Kidney epithelial cell (primary cell): ENCODE data around the gene GET4. TPM values are rescaled to one million over a fixed set of nuclear protein-coding genes. Genes with fewer than 3 reads are reported as not detected.

Experiments
- DNase-seq: peaks from one replicate; pipeline ENCODE4 v3.0.0-alpha.2; 2010; ENCODE audit warnings: low read depth
- H3K27me3 ChIP-seq: 2 replicates; pipeline ENCODE4 v1.6.0; 2011; ENCODE audit warnings: low read length; ENCODE audit not compliant: control insufficient read depth, insufficient read depth
- H3K36me3 ChIP-seq: 2 replicates; pipeline ENCODE4 v1.5.1; 2011; ENCODE audit warnings: low read length; ENCODE audit not compliant: control insufficient read depth, insufficient read depth
- H3K4me3 ChIP-seq: 2 replicates; pipeline ENCODE4 v1.5.1; 2011; ENCODE audit warnings: low read depth, mild to moderate bottlenecking, control low read depth, low read length
- total RNA-seq: library from RNA; depleted of rRNA; stranded (reverse); fragments of >200 nt; gene quantifications from 2 replicates; pipeline ENCODE4 v1.2.3, GENCODE V29; 2015
- TF ChIP-seq, protein P1 (sequence below): IDR thresholded peaks from 2 replicates; pipeline ENCODE4 v1.5.1; 2011; ENCODE audit warnings: mild to moderate bottlenecking, moderate library complexity, low read length, control low read depth, inconsistent platforms; ENCODE audit not compliant: insufficient read depth, poor library complexity, severe bottlenecking

Gene GET4
- total RNA-seq, 1 donor from 2014 or later = 63.1 TPM

DNA sequence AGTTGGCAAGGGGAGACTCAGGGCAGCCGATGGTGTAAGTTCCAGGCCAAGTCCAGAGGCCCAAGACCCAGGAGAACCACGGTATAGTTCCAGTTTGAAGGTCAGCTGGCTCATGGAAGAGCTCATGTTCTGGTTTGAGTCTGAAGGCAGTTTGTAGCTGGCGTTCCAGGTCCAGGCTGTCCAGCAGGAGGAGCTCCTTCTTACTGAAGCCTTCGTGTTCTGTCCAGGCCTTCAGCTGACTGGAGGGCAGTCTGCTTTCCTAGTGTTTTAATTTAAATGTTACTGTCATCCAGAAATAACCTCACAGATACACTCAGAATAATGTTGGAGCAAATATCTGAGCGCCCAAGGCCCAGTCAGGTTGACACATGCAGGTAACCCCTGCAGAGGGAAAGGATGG lies 39.9 kb upstream of the GET4 start:
- no peaks in the 10 kb centered on the region for H3K36me3 ChIP-seq
- no peaks in the 10 kb centered on the region for H3K27me3 ChIP-seq
- TF ChIP-seq, protein P1, sequence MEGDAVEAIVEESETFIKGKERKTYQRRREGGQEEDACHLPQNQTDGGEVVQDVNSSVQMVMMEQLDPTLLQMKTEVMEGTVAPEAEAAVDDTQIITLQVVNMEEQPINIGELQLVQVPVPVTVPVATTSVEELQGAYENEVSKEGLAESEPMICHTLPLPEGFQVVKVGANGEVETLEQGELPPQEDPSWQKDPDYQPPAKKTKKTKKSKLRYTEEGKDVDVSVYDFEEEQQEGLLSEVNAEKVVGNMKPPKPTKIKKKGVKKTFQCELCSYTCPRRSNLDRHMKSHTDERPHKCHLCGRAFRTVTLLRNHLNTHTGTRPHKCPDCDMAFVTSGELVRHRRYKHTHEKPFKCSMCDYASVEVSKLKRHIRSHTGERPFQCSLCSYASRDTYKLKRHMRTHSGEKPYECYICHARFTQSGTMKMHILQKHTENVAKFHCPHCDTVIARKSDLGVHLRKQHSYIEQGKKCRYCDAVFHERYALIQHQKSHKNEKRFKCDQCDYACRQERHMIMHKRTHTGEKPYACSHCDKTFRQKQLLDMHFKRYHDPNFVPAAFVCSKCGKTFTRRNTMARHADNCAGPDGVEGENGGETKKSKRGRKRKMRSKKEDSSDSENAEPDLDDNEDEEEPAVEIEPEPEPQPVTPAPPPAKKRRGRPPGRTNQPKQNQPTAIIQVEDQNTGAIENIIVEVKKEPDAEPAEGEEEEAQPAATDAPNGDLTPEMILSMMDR = peak; percentile 47
- DNase-seq = no peak
- no peak overlapping the region for H3K4me3 ChIP-seq

DNA sequence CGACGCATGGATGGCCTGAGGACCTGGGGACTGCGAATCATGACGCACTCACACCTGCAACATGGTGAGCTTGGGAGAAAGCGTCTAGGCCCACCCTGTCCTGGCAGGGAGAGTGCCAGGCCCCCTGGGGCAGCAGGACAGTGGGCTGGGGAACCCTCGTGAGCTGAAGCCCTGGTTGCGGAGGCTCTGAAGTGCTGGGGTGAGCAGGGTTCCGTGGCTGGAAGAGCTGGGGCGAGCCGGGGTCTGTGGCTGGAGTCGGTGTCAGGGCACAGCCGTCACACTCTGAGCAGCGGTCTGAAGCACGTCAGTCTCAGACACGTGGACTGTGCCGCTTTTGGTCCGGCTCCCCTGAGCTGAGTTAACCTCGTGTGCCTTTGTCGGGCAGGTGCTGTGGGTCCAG lies 39.4 kb upstream of the GET4 start:
- TF ChIP-seq, protein P1 = no peak
- no peak overlapping the region for H3K4me3 ChIP-seq
- no peaks in the 10 kb centered on the region for H3K36me3 ChIP-seq

DNA sequence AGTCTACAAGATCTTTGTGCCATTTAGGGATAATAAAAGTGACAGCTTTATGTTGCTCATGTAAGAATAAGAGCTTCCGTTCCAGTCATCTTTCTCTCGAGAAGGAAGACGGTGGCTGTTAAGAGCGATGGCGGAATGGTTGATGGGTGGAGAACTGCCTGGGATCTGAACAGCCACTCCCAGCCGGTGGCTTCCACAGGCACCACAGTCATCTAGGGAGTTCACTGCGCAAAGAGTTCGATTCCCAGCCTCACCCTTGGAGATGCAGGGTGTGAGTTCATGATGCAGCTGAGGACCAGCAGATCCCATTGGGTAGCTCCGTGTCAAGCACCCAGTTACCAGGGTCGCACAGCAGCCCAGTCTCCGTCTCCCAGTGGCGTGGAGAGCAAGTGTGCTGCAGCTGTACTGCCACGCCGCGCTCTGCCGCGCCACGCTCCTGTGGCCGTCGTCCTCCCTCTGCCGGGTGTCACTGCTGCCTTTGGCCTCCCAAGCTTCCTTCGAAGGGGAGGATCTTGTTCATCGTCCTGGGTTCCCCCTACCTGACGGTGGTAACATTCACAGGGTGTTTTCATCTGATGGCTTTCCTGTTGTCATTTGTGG lies 36.3 kb upstream of the GET4 start:
- H3K27me3 ChIP-seq = no peaks in the 10 kb centered on the region
- H3K4me3 ChIP-seq = no peak overlapping the region
- no peaks in the 10 kb centered on the region for H3K36me3 ChIP-seq
- no peak for DNase-seq
- TF ChIP-seq, protein P1 = no peak

More for the DNA sequence above, 39.4 kb upstream of the GET4 start:
- no peaks in the 10 kb centered on the region for H3K27me3 ChIP-seq
- DNase-seq = no peak

DNA sequence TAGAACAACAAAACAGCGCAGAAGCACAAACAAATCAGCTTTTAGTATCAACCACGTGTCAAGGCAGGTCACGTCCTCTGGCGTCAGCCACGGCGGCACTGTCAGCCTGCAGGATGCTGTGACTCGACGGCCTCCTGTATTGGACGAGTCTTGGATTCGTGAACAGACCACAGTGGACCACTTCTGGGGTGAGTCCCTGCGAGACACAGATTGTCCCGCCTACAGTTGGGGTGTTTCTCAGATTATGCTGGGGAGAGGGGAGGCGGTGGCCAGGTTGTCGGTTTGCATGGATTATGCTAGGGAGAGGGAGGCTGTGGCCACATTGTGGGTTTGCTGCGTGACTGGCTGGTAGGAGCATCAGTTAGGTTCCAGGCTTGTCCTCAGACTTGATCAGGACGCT lies 34.4 kb upstream of the GET4 start:
- no peak overlapping the region for H3K4me3 ChIP-seq
- no peak for DNase-seq
- TF ChIP-seq, protein P1 = no peak
- H3K27me3 ChIP-seq = no peaks in the 10 kb centered on the region
- H3K36me3 ChIP-seq = no peaks in the 10 kb centered on the region

DNA sequence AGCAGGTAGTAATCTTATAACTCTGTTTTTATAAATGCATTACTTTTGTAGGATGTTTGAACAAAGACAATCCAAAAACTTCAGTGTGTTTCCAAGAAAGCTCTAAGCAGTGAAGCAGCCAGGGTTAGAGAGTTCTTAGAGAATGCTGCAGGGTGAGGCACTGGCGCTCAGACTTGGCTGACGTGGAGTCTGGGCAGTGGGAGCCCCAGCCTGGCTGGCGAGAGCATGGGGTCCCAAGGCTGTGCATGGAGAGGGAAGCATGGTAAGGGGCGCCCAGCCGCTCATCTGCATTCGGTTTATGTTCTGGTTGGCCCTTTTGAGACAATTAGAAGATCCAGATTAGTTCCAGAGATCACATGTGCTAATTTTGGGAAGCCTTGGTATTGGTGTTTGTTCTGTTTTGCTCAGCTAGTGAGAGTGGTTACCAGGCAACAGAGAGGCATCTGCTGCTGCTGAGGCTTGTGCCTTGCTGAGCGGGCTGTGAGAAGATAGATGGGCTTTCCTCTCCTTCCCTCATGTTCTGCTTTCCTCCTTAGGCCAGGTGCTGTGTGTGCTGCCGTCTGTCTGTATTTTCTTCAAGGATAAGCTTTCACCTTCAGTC lies 33.8 kb upstream of the GET4 start:
- Histone ChIP-seq H3K27me3 (no peaks in the 10 kb centered on the region), H3K36me3 (no peaks in the 10 kb centered on the region), H3K4me3 (no peak overlapping the region)
- TF ChIP-seq, protein P1 = no peak
- DNase-seq = no peak

DNA sequence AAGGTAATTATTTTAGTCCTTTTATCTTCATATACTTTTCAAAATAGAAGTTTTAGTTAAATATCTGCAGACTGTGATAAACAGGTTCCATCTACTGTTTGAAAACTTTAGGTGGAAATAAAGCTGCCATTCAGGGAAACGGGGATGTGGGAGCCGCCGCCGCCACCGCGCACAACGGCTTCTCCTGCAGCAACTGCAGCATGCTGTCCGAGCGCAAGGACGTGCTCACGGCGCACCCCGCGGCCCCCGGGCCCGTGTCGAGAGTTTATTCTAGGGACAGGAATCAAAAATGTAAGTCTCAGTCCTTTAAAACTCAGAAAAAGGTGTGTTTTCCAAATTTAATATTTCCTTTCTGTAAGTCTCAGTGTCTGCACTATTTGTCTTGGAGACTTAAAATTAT lies 33.1 kb upstream of the GET4 start:
- Histone ChIP-seq H3K36me3 (no peaks in the 10 kb centered on the region), H3K4me3 (no peak overlapping the region), H3K27me3 (no peaks in the 10 kb centered on the region)
- TF ChIP-seq, protein P1 = no peak
- no peak for DNase-seq
